HG02970 (cell line): Measurements from ENCODE around the gene TSGA10.

ENCODE experiments used
- ATAC-seq: cut with Tn5 transposase; IDR thresholded peaks from one replicate; pipeline ENCODE4 v1.9.1; 2021; ENCODE audit warnings: mild to moderate bottlenecking, moderate library complexity, moderate number of reproducible peaks; ENCODE audit not compliant: unreplicated experiment, low FRiP score

The TSGA10 gene

GRCh38 chr2:98948956-98949739 lies 205.6 kb downstream of the TSGA10 start:
- ATAC-seq: no peak

- no peak for ATAC-seq
Measured at GRCh38 chr2:98947554-98947953, 207.2 kb downstream of the TSGA10 start.
